Kidney epithelial cell (primary cell): Measurements from ENCODE around the gene RUNX1. TPM values are rescaled to one million over a fixed set of nuclear protein-coding genes. Genes with fewer than 3 reads are reported as not detected.

ENCODE experiments used
- DNase-seq: peaks from one replicate; pipeline ENCODE4 v3.0.0-alpha.2; 2010; ENCODE audit warnings: low read depth
- H3K27me3 ChIP-seq: 2 replicates; pipeline ENCODE4 v1.6.0; 2011; ENCODE audit warnings: low read length; ENCODE audit not compliant: control insufficient read depth, insufficient read depth
- H3K36me3 ChIP-seq: 2 replicates; pipeline ENCODE4 v1.5.1; 2011; ENCODE audit warnings: low read length; ENCODE audit not compliant: control insufficient read depth, insufficient read depth
- H3K4me3 ChIP-seq: 2 replicates; pipeline ENCODE4 v1.5.1; 2011; ENCODE audit warnings: low read depth, mild to moderate bottlenecking, control low read depth, low read length
- total RNA-seq: library from RNA; depleted of rRNA; stranded (reverse); fragments of >200 nt; gene quantifications from 2 replicates; pipeline ENCODE4 v1.2.3, GENCODE V29; 2015
- TF ChIP-seq, protein P1 (sequence below): IDR thresholded peaks from 2 replicates; pipeline ENCODE4 v1.5.1; 2011; ENCODE audit warnings: mild to moderate bottlenecking, moderate library complexity, low read length, control low read depth, inconsistent platforms; ENCODE audit not compliant: insufficient read depth, poor library complexity, severe bottlenecking

The RUNX1 gene
- total RNA-seq, 1 donor from 2014 or later: 43.0 TPM

DNA sequence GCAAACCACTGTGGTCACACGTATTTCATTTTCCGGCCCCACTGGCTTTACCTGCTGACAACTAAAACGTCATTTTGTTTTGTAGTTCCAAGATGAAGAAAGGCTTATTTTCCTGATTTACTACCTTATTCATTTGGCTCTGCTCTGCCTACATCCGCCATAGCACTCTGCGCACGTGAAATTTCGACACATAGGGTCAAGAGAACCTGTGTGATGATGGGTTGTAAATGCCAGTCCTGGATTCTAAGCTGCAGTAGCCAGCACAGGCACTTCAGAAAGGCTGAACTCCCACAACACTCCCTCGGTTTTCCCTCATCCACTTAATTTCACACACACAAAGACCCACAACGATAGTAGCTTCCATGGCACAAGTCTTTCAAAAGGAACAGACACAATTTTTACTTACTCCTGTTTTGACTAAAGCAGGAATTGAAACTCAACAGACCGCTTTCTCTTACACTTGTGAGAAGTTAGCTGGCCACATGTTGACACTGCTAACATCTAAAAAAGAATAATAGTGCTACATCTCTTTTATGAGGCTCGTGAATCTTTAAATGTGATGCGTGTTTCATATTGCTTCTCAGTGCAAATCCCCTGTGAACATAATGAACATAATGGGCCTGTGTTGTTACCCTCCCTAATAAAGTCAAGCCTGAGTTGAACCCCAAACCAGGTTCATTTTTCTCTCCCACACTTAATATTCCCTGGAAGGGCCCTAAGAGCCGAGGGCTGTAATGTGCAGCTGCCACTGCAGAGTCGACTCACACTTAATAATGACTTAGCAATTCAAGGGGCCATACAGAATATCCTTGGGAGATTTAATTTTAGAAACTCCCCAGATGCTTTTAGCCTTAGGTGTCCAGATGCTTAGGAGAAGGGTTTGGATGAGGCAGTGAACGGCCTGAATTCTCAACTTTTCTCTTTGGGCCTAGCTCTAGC, 1.5 kb upstream of the RUNX1 start:
- DNase-seq: no peak
- Histone ChIP-seq H3K4me3 (no peak overlapping the region), H3K36me3 (no peaks in the 10 kb centered on the region), H3K27me3 (no peaks in the 10 kb centered on the region)
- TF ChIP-seq, protein P1, sequence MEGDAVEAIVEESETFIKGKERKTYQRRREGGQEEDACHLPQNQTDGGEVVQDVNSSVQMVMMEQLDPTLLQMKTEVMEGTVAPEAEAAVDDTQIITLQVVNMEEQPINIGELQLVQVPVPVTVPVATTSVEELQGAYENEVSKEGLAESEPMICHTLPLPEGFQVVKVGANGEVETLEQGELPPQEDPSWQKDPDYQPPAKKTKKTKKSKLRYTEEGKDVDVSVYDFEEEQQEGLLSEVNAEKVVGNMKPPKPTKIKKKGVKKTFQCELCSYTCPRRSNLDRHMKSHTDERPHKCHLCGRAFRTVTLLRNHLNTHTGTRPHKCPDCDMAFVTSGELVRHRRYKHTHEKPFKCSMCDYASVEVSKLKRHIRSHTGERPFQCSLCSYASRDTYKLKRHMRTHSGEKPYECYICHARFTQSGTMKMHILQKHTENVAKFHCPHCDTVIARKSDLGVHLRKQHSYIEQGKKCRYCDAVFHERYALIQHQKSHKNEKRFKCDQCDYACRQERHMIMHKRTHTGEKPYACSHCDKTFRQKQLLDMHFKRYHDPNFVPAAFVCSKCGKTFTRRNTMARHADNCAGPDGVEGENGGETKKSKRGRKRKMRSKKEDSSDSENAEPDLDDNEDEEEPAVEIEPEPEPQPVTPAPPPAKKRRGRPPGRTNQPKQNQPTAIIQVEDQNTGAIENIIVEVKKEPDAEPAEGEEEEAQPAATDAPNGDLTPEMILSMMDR: no peak

DNA sequence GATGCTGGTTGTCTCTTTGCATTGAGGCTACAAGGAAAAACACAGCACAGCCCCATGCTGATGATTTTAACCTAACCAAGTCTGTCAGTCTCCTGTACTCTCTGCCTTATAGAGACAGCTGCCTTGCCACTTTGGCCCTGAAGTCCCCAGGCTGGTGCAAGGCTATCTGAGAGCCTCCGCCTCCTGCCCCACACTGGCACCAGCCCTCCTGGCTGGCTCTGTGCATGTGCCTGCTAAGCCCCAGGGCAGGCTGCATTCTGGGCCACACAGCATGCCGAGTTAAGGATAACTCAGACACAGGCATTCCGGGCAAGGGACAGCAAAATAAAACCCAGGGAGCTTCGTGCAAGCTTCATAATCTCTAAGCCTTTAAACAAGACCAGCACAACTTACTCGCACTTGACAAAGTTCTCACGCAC, 910 bp downstream of the RUNX1 start:
- DNase-seq: no peak
- peak overlapping the region; percentile 30 for H3K4me3 ChIP-seq
- H3K36me3 ChIP-seq: no peaks in the 10 kb centered on the region
- no peaks in the 10 kb centered on the region for H3K27me3 ChIP-seq
- TF ChIP-seq, protein P1: no peak

DNA sequence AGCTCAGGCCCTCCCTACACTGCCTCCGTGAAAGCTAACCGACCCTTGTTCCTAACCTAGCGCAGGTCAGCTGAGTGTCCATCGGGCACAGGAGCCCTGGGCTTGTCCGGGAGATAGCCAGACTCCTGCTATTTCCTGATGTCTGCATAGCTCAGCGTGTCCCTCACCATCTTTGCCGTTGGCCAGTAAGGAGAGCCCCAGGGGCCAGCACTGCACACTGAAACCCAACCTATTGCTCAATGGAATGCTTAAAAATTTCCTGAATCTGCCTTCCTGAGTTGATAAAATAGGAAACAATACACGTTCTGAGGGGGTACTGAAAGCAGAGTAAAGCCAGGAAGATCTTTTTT, 2.2 kb downstream of the RUNX1 start:
- TF ChIP-seq, protein P1: no peak
- no peaks in the 10 kb centered on the region for H3K27me3 ChIP-seq
- H3K4me3 ChIP-seq: peak overlapping the region; percentile 30
- no peak for DNase-seq
- H3K36me3 ChIP-seq: no peaks in the 10 kb centered on the region

DNA sequence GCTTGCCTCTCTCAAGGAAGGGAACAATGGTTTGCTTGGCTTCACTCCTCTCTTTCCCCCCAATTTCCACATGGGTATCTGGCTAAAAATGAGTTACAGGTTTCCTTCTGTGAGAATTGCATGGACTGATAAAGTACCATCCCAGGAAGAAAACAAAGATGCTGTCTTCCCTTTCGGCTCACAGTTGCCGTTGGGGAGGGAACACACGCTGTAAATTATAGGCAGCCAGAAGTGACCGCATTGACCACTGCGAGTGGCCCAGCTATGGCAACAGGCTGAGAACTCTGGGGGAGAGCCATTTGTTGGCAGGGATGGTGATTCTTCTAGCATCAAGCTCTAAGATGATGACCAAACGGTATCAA, 2.9 kb downstream of the RUNX1 start:
- Histone ChIP-seq H3K27me3 (no peaks in the 10 kb centered on the region), H3K4me3 (no peak overlapping the region), H3K36me3 (no peaks in the 10 kb centered on the region)
- DNase-seq: no peak
- TF ChIP-seq, protein P1: no peak

DNA sequence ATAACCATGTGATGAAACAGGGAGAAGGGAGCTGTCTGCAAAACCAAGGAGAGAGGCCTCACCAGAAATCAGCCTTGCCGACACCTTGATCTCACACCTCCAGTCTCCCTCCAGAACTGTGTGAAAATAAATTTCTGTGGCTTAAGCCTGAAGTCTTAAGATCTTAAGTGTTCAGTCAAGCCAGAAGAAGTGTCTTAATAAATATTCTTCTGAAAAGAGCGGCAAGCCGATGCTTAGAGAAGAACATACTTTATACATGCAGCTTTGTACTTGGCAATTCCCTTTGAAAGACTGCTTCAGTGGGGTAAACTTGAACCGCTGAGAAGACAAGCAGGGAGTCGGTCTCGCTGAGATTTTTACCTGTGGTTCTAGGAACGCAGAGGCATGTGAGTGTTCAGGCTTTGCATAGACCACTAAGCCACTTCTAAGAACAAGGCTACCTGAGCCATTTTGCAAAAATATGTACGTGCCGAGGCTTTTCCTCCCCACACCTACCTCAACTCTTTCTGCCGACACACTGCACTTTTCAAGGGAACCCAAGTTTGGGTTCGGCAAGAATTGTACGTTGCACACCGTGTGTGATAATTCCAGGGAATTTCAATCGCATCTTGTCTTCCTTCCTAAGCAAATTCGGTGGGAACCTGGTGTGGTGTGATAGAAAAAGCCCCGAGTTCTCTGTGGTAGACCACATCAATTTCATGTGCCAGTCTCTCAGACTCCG, 3.4 kb downstream of the RUNX1 start:
- TF ChIP-seq, protein P1: no peak
- Histone ChIP-seq H3K27me3 (no peaks in the 10 kb centered on the region), H3K36me3 (no peaks in the 10 kb centered on the region), H3K4me3 (no peak overlapping the region)
- no peak for DNase-seq
